H1 (cell line): ENCODE results near the gene AIDA.
A peak's percentile ranks its signal among the peaks of the same experiment; 100 is the strongest.

Source experiments
- MAFK ChIP-seq: IDR thresholded peaks from 2 replicates; pipeline ENCODE4 v1.6.1; 2012; ENCODE audit warnings: low read depth, mild to moderate bottlenecking, improper control_type of control experiment, low read length
- NRF1 ChIP-seq: IDR thresholded peaks from 2 replicates; pipeline ENCODE4 v1.6.1; 2011; ENCODE audit warnings: mild to moderate bottlenecking, low read depth, low read length, improper control_type of control experiment
- POLR2A ChIP-seq, 2 experiments: IDR thresholded peaks; 1 replicate in 1 of 2; 2 replicates in 1 of 2; pipeline ENCODE4 v1.6.1; 2011; ENCODE audit warnings: low read depth in 2 of 2, low read length in 2 of 2, mild to moderate bottlenecking in 2 of 2; ENCODE audit errors: control extremely low read depth in 1 of 2
- RNF2 ChIP-seq: fragments of 200-900, 300-1000 bp; sonication (generic); IDR thresholded peaks from 2 replicates; pipeline ENCODE4 v1.7.1; 2016; ENCODE audit warnings: borderline replicate concordance, low read depth, mild to moderate bottlenecking, antibody characterized with exemption, low read length; ENCODE audit not compliant: poor library complexity, severe bottlenecking; ENCODE audit errors: missing control alignments
- TF ChIP-seq, protein P1 (sequence below), 3 experiments: IDR thresholded peaks; 1 replicate in 2 of 3; 2 replicates in 1 of 3; pipeline versions ENCODE4 v1.5.1 to v1.6.1; 2011; ENCODE audit warnings: low read length in 3 of 3, mild to moderate bottlenecking in 3 of 3, inconsistent platforms in 2 of 3, low read depth in 1 of 3, moderate library complexity in 1 of 3; ENCODE audit not compliant: insufficient read depth in 1 of 3; ENCODE audit errors: control extremely low read depth in 1 of 3

DNA sequence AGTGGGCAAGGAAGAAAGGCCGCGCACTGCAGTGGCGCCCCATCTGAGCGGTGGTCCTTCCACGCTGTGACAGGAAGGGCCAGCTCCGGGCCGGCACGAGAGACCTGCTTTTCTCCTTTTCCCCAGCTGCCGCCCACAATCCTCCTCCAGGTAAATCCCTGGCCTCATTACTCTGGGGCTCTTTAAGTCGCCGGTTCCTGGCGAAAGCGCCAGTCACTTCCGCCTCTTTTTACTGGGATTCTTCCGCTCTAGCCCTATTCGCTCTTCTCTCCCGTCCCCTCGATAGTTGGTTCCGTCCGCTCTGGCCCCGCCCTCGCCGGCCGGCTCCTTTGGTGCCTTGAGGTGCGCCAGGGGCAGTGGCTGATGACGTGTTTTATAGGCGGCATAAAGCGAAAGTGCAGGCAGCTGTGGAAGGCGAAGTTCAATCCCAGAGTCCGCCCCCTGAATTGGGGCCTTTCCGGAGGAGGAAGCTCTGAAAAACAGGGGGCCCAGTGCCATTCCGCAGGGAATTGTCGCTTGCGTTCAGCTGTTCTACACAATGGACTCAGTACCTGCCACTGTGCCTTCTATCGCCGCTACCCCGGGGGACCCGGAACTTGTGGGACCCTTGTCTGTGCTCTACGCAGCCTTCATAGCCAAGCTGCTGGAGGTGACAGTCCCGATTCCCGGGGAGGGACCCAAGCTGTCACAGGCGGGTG lies 68.2 kb downstream of the AIDA start:
- no peak for TF ChIP-seq NRF1
- TF ChIP-seq, protein P1, sequence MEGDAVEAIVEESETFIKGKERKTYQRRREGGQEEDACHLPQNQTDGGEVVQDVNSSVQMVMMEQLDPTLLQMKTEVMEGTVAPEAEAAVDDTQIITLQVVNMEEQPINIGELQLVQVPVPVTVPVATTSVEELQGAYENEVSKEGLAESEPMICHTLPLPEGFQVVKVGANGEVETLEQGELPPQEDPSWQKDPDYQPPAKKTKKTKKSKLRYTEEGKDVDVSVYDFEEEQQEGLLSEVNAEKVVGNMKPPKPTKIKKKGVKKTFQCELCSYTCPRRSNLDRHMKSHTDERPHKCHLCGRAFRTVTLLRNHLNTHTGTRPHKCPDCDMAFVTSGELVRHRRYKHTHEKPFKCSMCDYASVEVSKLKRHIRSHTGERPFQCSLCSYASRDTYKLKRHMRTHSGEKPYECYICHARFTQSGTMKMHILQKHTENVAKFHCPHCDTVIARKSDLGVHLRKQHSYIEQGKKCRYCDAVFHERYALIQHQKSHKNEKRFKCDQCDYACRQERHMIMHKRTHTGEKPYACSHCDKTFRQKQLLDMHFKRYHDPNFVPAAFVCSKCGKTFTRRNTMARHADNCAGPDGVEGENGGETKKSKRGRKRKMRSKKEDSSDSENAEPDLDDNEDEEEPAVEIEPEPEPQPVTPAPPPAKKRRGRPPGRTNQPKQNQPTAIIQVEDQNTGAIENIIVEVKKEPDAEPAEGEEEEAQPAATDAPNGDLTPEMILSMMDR (IDR thresholded peaks at IDR 0.05; ENCODE audit: control extremely low read depth in 1 of 3, insufficient read depth in 1 of 3, low read depth in 1 of 3, low read length in 3 of 3): no peak
- peak; percentile 47 to 94 for TF ChIP-seq POLR2A (IDR thresholded peaks at IDR 0.05; ENCODE audit: control extremely low read depth in 1 of 2, low read depth in 2 of 2, low read length in 2 of 2)
- TF ChIP-seq RNF2: no peak
- peak; percentile 6; the same call in 1 of the 2 replicates for TF ChIP-seq MAFK
